HepG2 (cell line): ENCODE data around the gene BEST2. TPM values are rescaled to one million over a fixed set of nuclear protein-coding genes. Genes with fewer than 3 reads are reported as not detected.

Experiments used
- ARNT ChIP-seq: fragments of 450-650 bp; IDR thresholded peaks from 2 replicates; pipeline ENCODE4 v1.6.1; 2017
- ASH2L ChIP-seq: fragments of 300-600, 200-600 bp; sonication (generic); IDR thresholded peaks from 2 replicates; pipeline ENCODE4 v1.7.0; 2017; ENCODE audit warnings: low read depth, mild to moderate bottlenecking, moderate library complexity, mixed read lengths, low read length; ENCODE audit not compliant: insufficient read length
- DDIT3 ChIP-seq: sonication (generic); formaldehyde crosslinking; IDR thresholded peaks from 2 replicates; pipeline ENCODE4 v1.4.0; 2020; ENCODE audit warnings: mild to moderate bottlenecking, missing genetic modification reagents
- GTF2F1 ChIP-seq: fragments of 150-350 bp; IDR thresholded peaks from 2 replicates; pipeline ENCODE4 v1.6.1; 2014; ENCODE audit warnings: low read length
- HMGXB3 ChIP-seq: sonication (generic); formaldehyde crosslinking; IDR thresholded peaks from 2 replicates; pipeline ENCODE4 v1.4.0; 2020; ENCODE audit warnings: missing genetic modification reagents, borderline replicate concordance
- MAZ ChIP-seq, 2 experiments: sonication (generic) in 1 of 2; formaldehyde crosslinking in 1 of 2; IDR thresholded peaks; 2 replicates each; pipeline versions ENCODE4 v1.5.0 to v1.6.1; 2012 to 2020; ENCODE audit warnings: low read depth in 2 of 2, mild to moderate bottlenecking in 2 of 2, borderline replicate concordance in 1 of 2, improper control_type of control experiment in 1 of 2, low read length in 1 of 2, missing genetic modification reagents in 1 of 2, moderate library complexity in 1 of 2
- TBL1XR1 ChIP-seq: fragments of 150-350 bp; IDR thresholded peaks from 2 replicates; pipeline ENCODE4 v1.6.1; 2014; ENCODE audit warnings: borderline replicate concordance, low read length; ENCODE audit not compliant: partially characterized antibody
- WIZ ChIP-seq: sonication (generic); formaldehyde crosslinking; IDR thresholded peaks from 2 replicates; pipeline ENCODE4 v1.5.1; 2020; ENCODE audit warnings: mild to moderate bottlenecking, missing genetic modification reagents
- ZBTB2 ChIP-seq: sonication (generic); formaldehyde crosslinking; IDR thresholded peaks from 2 replicates; pipeline ENCODE4 v1.8.0; 2022; ENCODE audit warnings: low read depth, missing genetic modification reagents
- ZFP37 ChIP-seq: sonication (generic); formaldehyde crosslinking; IDR thresholded peaks from 2 replicates; pipeline ENCODE4 v1.4.0; 2020; ENCODE audit warnings: missing genetic modification reagents, borderline replicate concordance
- ZFP62 ChIP-seq: sonication (generic); formaldehyde crosslinking; IDR thresholded peaks from 2 replicates; pipeline ENCODE4 v1.4.0; 2020; ENCODE audit warnings: missing genetic modification reagents
- ZNF251 ChIP-seq: sonication (generic); formaldehyde crosslinking; IDR thresholded peaks from 2 replicates; pipeline ENCODE4 v1.9.0; 2021; ENCODE audit warnings: mild to moderate bottlenecking, missing genetic modification reagents
- ZNF253 ChIP-seq: sonication (generic); formaldehyde crosslinking; IDR thresholded peaks from 2 replicates; pipeline ENCODE4 v1.8.0; 2022; ENCODE audit warnings: mild to moderate bottlenecking, missing genetic modification reagents, borderline replicate concordance
- ZNF574 ChIP-seq: sonication (generic); formaldehyde crosslinking; IDR thresholded peaks from 2 replicates; pipeline ENCODE4 v1.4.0; 2020; ENCODE audit warnings: missing genetic modification reagents
- ZNF607 ChIP-seq: sonication (generic); formaldehyde crosslinking; IDR thresholded peaks from 2 replicates; pipeline ENCODE4 v1.5.1; 2020; ENCODE audit warnings: missing genetic modification reagents, mild to moderate bottlenecking, borderline replicate concordance
- ZXDC ChIP-seq: sonication (generic); formaldehyde crosslinking; IDR thresholded peaks from 2 replicates; pipeline ENCODE4 v1.5.0; 2020; ENCODE audit warnings: mild to moderate bottlenecking, missing genetic modification reagents
- polyA plus RNA-seq, 8 experiments: library from polyadenylated mRNA; depleted of rRNA in 3 of 8; stranded (reverse) in 7 of 8; unstranded in 1 of 8; fragments of >200 nt; fragmentation: Illumina TruSeq in 4 of 8; extraction: Trizol in 4 of 8; gene quantifications; 2 replicates each; pipeline versions ENCODE4 v1.2.1 to v1.2.3, GENCODE V29; 2011 to 2016; ENCODE audit warnings: low read depth in 4 of 8, missing spikeins in 1 of 8, mixed read lengths in 1 of 8; ENCODE audit not compliant: insufficient read depth in 1 of 8
- total RNA-seq, 5 experiments: library from RNA; depleted of rRNA; stranded (reverse); fragments of >200 nt; fragmentation: Illumina TruSeq; extraction: Trizol; gene quantifications; 2 replicates each; pipeline ENCODE4 v1.2.3, GENCODE V29; 2016; ENCODE audit warnings: low read depth in 1 of 5

The BEST2 gene
- total and polyA plus RNA-seq, 2 of the 13 experiments (the other 11 are each of a cell fraction or from before 2014, with no cell fraction given): not detected

- peak; percentile 88; the same call in 1 of the 2 replicates for TF ChIP-seq HMGXB3 (CRISPR knock-in tag)
- peak; percentile 95 for TF ChIP-seq MAZ (IDR thresholded peaks at IDR 0.05; ENCODE audit: borderline replicate concordance, low read depth, low read length)
- peak; percentile 98 for TF ChIP-seq MAZ (CRISPR knock-in tag; IDR thresholded peaks at IDR 0.05; ENCODE audit: low read depth)
- TF ChIP-seq TBL1XR1: peak; percentile 74
- TF ChIP-seq ZFP37 (CRISPR knock-in tag): peak; percentile 61; the same call in 1 of the 2 replicates
- TF ChIP-seq ZNF574 (CRISPR knock-in tag): peak; percentile 85
- TF ChIP-seq ZNF253 (CRISPR knock-in tag): no peak
- peak; percentile 61; the same call in 1 of the 2 replicates for TF ChIP-seq ZNF607
- TF ChIP-seq ZBTB2 (CRISPR knock-in tag): peak; percentile 35
- no peak for TF ChIP-seq ARNT
- TF ChIP-seq ZXDC: no peak
- TF ChIP-seq ZFP62: no peak
- peak; percentile 30 for TF ChIP-seq ASH2L
- TF ChIP-seq WIZ (CRISPR knock-in tag): no peak; the same call in 1 of the 2 replicates
- 0 out of 2 replicates have a peak, but pooled peaks have one; percentile 78 for TF ChIP-seq GTF2F1
- no peak for TF ChIP-seq ZNF251 (CRISPR knock-in tag)
- no peak for TF ChIP-seq DDIT3
These were observed 39.9 kb downstream of the BEST2 start, which contains the start of gene JUNB (continued) for GRCh38 chr19:12791345-12792050.
